ENCODE data around the gene TOMM40.

- TF ChIP-seq CTCF (conservative IDR thresholded peaks at IDR 0.05; ENCODE audit: low read length): no peak
- TF ChIP-seq EZH2phosphoT487 (IDR thresholded peaks at IDR 0.05; ENCODE audit: borderline replicate concordance, low read depth, low read length): no peak
Measured at GRCh38 chr19:44857837-44858236, 33.2 kb upstream of the TOMM40 start.

Measured in OCI-LY7 (cell line).